Measurements from ENCODE around the gene USP37. TPM values are rescaled to one million over a fixed set of nuclear protein-coding genes. Genes with fewer than 3 reads are reported as not detected.

Gene USP37
- total and polyA plus RNA-seq, 5 donors from 2014 or later: 9.9 to 30.7 (median 11.9) TPM

DNA sequence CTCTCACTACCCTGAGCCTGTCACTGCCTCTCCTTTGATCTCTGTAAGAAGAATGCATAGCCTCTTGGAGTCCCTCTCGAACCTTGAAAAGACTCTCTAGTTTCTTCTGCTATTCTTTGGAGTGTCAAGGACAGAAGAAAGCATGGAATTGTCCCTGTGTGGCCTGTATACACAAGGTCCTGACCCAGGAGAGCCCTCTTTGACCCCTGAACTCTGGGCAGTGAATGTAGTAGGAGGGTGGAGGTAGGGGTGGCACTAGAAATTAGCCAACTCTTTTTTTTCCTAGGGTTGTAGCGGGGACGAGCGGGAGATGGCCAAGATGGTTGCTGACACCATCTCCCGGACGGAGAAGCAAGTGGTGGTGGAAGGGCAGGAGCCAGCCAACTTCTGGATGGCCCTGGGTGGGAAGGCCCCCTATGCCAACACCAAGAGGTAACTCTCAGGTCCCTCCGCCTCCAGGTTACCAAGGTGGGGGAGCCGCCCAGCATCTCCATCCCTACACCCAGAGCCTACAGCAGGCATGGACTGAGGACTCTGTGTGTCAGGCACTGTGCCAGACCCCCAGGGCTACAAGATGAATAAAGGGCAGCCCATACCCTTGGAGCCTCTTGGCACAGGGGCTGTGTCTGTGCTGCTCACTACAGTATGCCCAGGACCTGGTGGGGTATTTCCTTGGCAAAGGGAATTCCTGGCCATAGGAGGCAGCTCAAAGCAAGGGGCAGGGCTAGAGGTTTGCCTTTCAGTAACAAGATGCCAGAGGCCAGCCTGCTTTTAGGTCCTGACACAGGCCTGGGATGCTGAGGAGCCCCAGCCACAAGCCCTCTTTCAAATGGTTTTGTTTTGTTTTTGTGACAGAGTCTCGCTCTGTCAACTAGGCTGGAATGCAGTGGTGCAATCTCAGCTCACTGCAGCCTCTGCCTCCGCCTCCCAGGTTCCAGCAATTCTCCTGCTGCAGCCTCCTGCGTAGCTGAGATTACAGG lies 132.9 kb downstream of the USP37 start:
- Mint-ChIP-seq H3K27ac (no peak overlapping the region), H3K4me3 (no peak overlapping the region), H3K36me3 (no peaks in the 10 kb centered on the region), H3K27me3 (peaks cover 25% of the 10 kb centered on the region), H3K4me1 (peaks cover 0 to 5% (median 0%) of the 10 kb centered on the region in 4 donors), H3K9me3 (peaks cover 0 to 3% (median 0%) of the 10 kb centered on the region in 7 donors)
- Histone ChIP-seq H3K27me3 (ENCODE audit: control insufficient read depth, insufficient read depth, low read length) (no peaks in the 10 kb centered on the region), H3K4me1 (ENCODE audit: control insufficient read depth, insufficient read depth, low read length, poor library complexity, severe bottlenecking) (no peaks in the 10 kb centered on the region), H3K27ac (ENCODE audit: insufficient read depth, low read length, poor library complexity, severe bottlenecking) (no peak overlapping the region), H3K36me3 (ENCODE audit: control insufficient read depth, insufficient read depth, low read length) (no peaks in the 10 kb centered on the region), H3K9me3 (ENCODE audit: control insufficient read depth in 2 of 2, low read length in 2 of 2) (no peaks in the 10 kb centered on the region), H3K4me3 (ENCODE audit: low read depth, low read length) (no peak overlapping the region)
- ATAC-seq (ENCODE audit: low read depth in 2 of 2) (no peak), DNase-seq (no peak)

DNA sequence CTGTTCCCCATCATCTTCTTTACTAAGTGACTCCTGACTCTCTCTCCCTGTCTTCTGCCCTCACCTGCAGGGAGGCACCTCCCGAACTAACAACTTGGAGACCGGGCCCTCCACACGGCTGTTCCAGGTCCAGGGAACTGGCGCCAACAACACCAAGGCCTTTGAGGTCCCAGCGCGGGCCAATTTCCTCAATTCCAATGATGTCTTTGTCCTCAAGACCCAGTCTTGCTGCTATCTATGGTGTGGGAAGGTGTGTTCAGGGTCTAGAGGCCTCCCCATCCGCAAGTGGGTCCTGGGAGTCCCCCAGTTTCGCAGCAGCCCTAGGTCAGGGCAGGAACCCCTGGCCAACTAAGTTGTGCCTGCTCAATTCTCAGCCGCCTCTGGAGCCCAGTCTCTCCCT lies 133.7 kb downstream of the USP37 start:
- no peaks in the 10 kb centered on the region for H3K36me3 ChIP-seq (ENCODE audit: control insufficient read depth, insufficient read depth, low read length)
- peaks cover 25% of the 10 kb centered on the region for H3K27me3 Mint-ChIP-seq

DNA sequence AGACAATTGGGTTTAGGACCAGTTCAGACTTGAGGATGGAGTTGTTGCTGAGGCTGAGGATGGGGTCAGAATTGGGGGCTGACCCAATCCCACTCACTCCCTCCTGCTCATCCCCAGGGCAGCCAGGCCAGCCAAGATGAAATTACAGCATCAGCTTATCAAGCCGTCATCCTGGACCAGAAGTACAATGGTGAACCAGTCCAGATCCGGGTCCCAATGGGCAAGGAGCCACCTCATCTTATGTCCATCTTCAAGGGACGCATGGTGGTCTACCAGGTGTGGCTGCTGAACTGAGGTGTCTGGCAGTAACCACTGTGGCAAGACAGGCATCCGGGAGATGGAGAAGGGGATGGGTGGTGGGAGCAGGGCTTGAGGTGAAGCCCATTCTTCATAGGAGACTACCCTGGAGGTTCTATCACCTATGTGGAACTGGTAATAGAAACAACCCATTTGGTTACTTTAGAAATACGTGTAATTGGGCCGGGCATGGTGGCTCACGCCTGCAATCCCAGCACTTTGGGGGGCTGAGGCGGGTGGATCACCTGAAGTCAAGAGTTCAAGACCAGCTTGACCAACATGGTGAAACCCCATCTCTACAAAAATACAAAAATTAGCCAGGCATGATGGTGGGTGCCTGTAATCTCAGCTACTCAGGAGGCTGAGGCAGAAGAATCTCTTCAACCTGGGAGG lies 135.3 kb downstream of the USP37 start:
- H3K36me3 ChIP-seq (ENCODE audit: control insufficient read depth, insufficient read depth, low read length): no peaks in the 10 kb centered on the region

More for the DNA sequence above, 133.7 kb downstream of the USP37 start:
- Histone ChIP-seq H3K4me1 (ENCODE audit: control insufficient read depth, insufficient read depth, low read length, poor library complexity, severe bottlenecking) (no peaks in the 10 kb centered on the region), H3K4me3 (ENCODE audit: low read depth, low read length) (no peak overlapping the region), H3K27me3 (ENCODE audit: control insufficient read depth, insufficient read depth, low read length) (no peaks in the 10 kb centered on the region), H3K27ac (ENCODE audit: insufficient read depth, low read length, poor library complexity, severe bottlenecking) (no peak overlapping the region), H3K9me3 (ENCODE audit: control insufficient read depth in 2 of 2, low read length in 2 of 2) (no peaks in the 10 kb centered on the region)
- Mint-ChIP-seq H3K9me3 (peaks cover 0 to 3% (median 0%) of the 10 kb centered on the region in 7 donors), H3K4me3 (no peak overlapping the region), H3K4me1 (peaks cover 0 to 5% (median 0%) of the 10 kb centered on the region in 4 donors), H3K27ac (peak overlapping the region in 1 of 3 donors; percentile 68), H3K36me3 (no peaks in the 10 kb centered on the region)
- DNase-seq: no peak
- no peak for ATAC-seq (ENCODE audit: low read depth in 2 of 2)

DNA sequence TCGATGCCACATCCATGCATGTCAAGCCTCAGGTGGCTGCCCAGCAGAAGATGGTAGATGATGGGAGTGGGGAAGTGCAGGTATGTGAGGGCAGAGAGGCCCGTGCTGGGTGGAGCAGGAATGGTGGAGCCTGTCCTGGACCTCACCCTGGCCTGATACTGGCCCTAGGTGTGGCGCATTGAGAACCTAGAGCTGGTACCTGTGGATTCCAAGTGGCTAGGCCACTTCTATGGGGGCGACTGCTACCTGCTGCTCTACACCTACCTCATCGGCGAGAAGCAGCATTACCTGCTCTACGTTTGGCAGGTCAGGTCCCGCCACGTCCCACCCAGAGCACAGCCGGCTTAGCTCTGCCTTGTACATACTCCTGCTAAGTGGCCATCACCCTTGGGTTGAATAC lies 136.3 kb downstream of the USP37 start:
- Mint-ChIP-seq H3K27me3 (peaks cover 18% of the 10 kb centered on the region), H3K36me3 (no peaks in the 10 kb centered on the region), H3K4me3 (no peak overlapping the region), H3K4me1 (peaks cover 0 to 5% (median 0%) of the 10 kb centered on the region in 4 donors), H3K9me3 (peaks cover 0 to 3% (median 0%) of the 10 kb centered on the region in 7 donors), H3K27ac (no peak overlapping the region)
- Histone ChIP-seq H3K27ac (ENCODE audit: insufficient read depth, low read length, poor library complexity, severe bottlenecking) (no peak overlapping the region), H3K27me3 (ENCODE audit: control insufficient read depth, insufficient read depth, low read length) (no peaks in the 10 kb centered on the region), H3K4me3 (ENCODE audit: low read depth, low read length) (no peak overlapping the region), H3K9me3 (ENCODE audit: control insufficient read depth in 2 of 2, low read length in 2 of 2) (no peaks in the 10 kb centered on the region), H3K36me3 (ENCODE audit: control insufficient read depth, insufficient read depth, low read length) (no peaks in the 10 kb centered on the region), H3K4me1 (ENCODE audit: control insufficient read depth, insufficient read depth, low read length, poor library complexity, severe bottlenecking) (no peaks in the 10 kb centered on the region)
- ATAC-seq (ENCODE audit: low read depth in 2 of 2) (no peak), DNase-seq (no peak)

More for the DNA sequence above, 135.3 kb downstream of the USP37 start:
- Mint-ChIP-seq H3K4me3 (no peak overlapping the region), H3K27me3 (peaks cover 23% of the 10 kb centered on the region), H3K4me1 (peaks cover 0 to 5% (median 0%) of the 10 kb centered on the region in 4 donors), H3K9me3 (peaks cover 0 to 3% (median 0%) of the 10 kb centered on the region in 7 donors), H3K36me3 (no peaks in the 10 kb centered on the region), H3K27ac (no peak overlapping the region)
- DNase-seq (no peak), ATAC-seq (ENCODE audit: low read depth in 2 of 2) (no peak)
- Histone ChIP-seq H3K27me3 (ENCODE audit: control insufficient read depth, insufficient read depth, low read length) (no peaks in the 10 kb centered on the region), H3K9me3 (ENCODE audit: control insufficient read depth in 2 of 2, low read length in 2 of 2) (no peaks in the 10 kb centered on the region), H3K4me3 (ENCODE audit: low read depth, low read length) (no peak overlapping the region), H3K27ac (ENCODE audit: insufficient read depth, low read length, poor library complexity, severe bottlenecking) (no peak overlapping the region), H3K4me1 (ENCODE audit: control insufficient read depth, insufficient read depth, low read length, poor library complexity, severe bottlenecking) (no peaks in the 10 kb centered on the region)

DNA sequence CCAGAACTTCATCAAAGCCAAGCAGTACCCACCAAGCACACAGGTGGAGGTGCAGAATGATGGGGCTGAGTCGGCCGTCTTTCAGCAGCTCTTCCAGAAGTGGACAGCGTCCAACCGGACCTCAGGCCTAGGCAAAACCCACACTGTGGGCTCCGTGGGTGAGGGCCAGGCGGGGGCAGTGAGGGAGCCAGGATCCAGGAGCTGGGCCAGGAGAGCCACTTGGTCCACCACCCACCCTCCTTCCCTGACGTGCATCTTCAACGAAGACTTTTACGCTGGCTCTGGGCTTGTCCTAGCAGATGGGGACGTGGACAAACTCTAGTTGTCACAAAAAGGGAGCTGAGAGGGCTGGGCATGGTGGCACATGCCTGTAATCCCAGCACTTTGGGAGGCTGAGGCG lies 137.4 kb downstream of the USP37 start:
- H3K9me3 Mint-ChIP-seq: peaks cover 0 to 3% (median 0%) of the 10 kb centered on the region in 7 donors
- peaks cover 0 to 5% (median 0%) of the 10 kb centered on the region in 4 donors for H3K4me1 Mint-ChIP-seq
- Histone ChIP-seq H3K9me3 (ENCODE audit: control insufficient read depth in 2 of 2, low read length in 2 of 2) (no peaks in the 10 kb centered on the region), H3K4me1 (ENCODE audit: control insufficient read depth, insufficient read depth, low read length, poor library complexity, severe bottlenecking) (no peaks in the 10 kb centered on the region), H3K4me3 (ENCODE audit: low read depth, low read length) (no peak overlapping the region), H3K36me3 (ENCODE audit: control insufficient read depth, insufficient read depth, low read length) (no peaks in the 10 kb centered on the region), H3K27ac (ENCODE audit: insufficient read depth, low read length, poor library complexity, severe bottlenecking) (no peak overlapping the region), H3K27me3 (ENCODE audit: control insufficient read depth, insufficient read depth, low read length) (no peaks in the 10 kb centered on the region)
- no peaks in the 10 kb centered on the region for H3K36me3 Mint-ChIP-seq
- DNase-seq: no peak
- no peak overlapping the region for H3K27ac Mint-ChIP-seq
- H3K4me3 Mint-ChIP-seq: no peak overlapping the region
- peaks cover 19% of the 10 kb centered on the region for H3K27me3 Mint-ChIP-seq
- ATAC-seq (ENCODE audit: low read depth in 2 of 2): no peak

DNA sequence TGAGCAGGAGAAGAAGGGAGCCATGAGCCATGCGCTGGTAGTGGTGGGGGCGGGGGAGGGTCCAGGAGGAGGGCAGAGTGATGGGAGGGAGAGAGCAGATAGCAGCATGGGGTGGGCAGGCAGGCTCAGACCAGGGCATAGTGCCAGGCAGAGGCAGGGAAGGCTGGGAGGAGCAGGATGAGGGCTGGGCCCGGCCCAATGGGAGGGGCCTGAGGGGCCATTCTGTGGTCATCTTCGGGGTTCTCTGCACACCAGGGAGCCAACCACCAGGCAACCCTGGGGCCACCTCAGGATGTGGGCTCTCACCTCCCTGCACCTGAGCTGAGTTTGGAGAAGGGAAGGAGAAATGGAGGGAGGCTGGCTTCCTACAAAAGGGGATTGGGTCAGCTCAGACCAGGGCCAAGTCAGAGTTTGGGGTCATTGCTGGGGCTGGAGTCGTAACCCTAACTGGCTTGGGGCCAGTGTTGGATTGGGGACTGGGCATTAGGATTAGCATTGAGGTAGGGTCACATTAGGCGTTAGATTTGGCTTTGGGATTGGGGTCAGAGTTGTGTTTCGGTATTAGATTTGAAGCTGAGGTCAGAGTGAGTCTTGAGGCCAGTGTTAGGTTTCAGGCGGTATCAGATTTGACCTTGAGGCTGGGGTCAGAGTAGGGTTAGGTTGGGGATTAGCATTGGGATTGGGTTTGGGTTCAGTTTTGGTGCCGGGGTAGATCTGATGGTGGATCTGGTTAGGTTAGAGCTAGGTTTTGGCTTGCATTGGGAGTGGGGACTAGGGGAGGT lies 138.0 kb downstream of the USP37 start:
- Histone ChIP-seq H3K36me3 (ENCODE audit: control insufficient read depth, insufficient read depth, low read length) (no peaks in the 10 kb centered on the region), H3K27me3 (ENCODE audit: control insufficient read depth, insufficient read depth, low read length) (no peaks in the 10 kb centered on the region), H3K4me3 (ENCODE audit: low read depth, low read length) (no peak overlapping the region), H3K27ac (ENCODE audit: insufficient read depth, low read length, poor library complexity, severe bottlenecking) (no peak overlapping the region), H3K9me3 (ENCODE audit: control insufficient read depth in 2 of 2, low read length in 2 of 2) (no peaks in the 10 kb centered on the region), H3K4me1 (ENCODE audit: control insufficient read depth, insufficient read depth, low read length, poor library complexity, severe bottlenecking) (no peaks in the 10 kb centered on the region)
- Mint-ChIP-seq H3K4me1 (peaks cover 0 to 5% (median 0%) of the 10 kb centered on the region in 4 donors), H3K27me3 (peaks cover 22% of the 10 kb centered on the region), H3K9me3 (peaks cover 0 to 3% (median 0%) of the 10 kb centered on the region in 7 donors), H3K36me3 (no peaks in the 10 kb centered on the region), H3K27ac (no peak overlapping the region), H3K4me3 (no peak overlapping the region)
- no peak for DNase-seq
- no peak for ATAC-seq (ENCODE audit: low read depth in 2 of 2)

DNA sequence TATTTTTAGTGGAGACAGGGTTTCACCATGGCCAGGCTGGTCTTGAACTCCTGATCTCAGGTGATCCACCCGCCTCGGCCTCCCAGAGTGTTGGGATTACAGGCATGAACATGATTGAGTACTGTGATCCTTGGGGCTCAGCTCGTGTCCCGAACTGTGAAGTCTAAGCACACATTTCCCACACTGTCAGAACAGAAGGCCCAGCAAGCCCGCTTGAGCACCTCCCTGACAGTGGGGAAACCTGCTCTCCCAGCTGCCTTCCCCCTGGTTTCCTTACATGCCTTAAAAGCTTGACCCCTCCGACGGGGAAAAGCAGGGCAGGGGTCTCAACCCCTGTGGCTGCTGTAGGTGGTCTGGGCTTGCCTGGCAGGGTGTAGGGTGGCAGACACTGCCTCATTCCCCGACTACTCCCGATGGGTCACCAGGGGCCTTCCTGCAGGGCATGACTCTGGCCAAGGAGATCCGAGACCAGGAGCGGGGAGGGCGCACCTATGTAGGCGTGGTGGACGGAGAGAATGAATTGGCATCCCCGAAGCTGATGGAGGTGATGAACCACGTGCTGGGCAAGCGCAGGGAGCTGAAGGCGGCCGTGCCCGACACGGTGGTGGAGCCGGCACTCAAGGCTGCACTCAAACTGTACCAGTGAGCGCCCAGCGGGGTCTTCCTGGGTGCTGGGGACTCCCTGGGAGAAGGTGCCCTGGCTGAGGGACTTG lies 139.1 kb downstream of the USP37 start:
- Mint-ChIP-seq H3K27ac (no peak overlapping the region), H3K27me3 (peaks cover 17% of the 10 kb centered on the region), H3K36me3 (no peaks in the 10 kb centered on the region), H3K9me3 (no peaks in the 10 kb centered on the region), H3K4me1 (no peaks in the 10 kb centered on the region), H3K4me3 (no peak overlapping the region)
- H3K27ac ChIP-seq (ENCODE audit: insufficient read depth, low read length, poor library complexity, severe bottlenecking): no peak overlapping the region
- no peaks in the 10 kb centered on the region for H3K27me3 ChIP-seq (ENCODE audit: control insufficient read depth, insufficient read depth, low read length)
- H3K9me3 ChIP-seq (ENCODE audit: control insufficient read depth in 2 of 2, low read length in 2 of 2): no peaks in the 10 kb centered on the region
- no peaks in the 10 kb centered on the region for H3K4me1 ChIP-seq (ENCODE audit: control insufficient read depth, insufficient read depth, low read length, poor library complexity, severe bottlenecking)
- no peaks in the 10 kb centered on the region for H3K36me3 ChIP-seq (ENCODE audit: control insufficient read depth, insufficient read depth, low read length)
- no peak for ATAC-seq (ENCODE audit: low read depth in 2 of 2)
- no peak for DNase-seq
- no peak overlapping the region for H3K4me3 ChIP-seq (ENCODE audit: low read depth, low read length)
